SU-DHL-6 (cell line): Measurements from ENCODE around the gene MAP2K6.

Source experiments
- CTCF ChIP-seq: fragments of 200-600 bp; sonication (generic); IDR thresholded peaks from one replicate; pipeline ENCODE4 v1.5.1; 2017; ENCODE audit warnings: antibody characterized with exemption, mild to moderate bottlenecking, low read length, moderate library complexity; ENCODE audit not compliant: insufficient read depth, poor library complexity, severe bottlenecking
- EZH2phosphoT487 ChIP-seq: fragments of 200-600 bp; sonication (generic), shearing (Covaris generic); conservative IDR thresholded peaks from 2 replicates; pipeline ENCODE4 v1.6.1; 2018; ENCODE audit warnings: mild to moderate bottlenecking, antibody characterized with exemption, low read length, moderate library complexity, mixed read lengths

GRCh38 chr17:69466905-69467667, 52.6 kb downstream of the MAP2K6 start:
- TF ChIP-seq CTCF, result no peak
- no peak for TF ChIP-seq EZH2phosphoT487
